ENCODE results near the gene FBXO24. TPM values are rescaled to one million over a fixed set of nuclear protein-coding genes. Genes with fewer than 3 reads are reported as not detected.

Gene FBXO24
- total and polyA plus RNA-seq, 9 of the 15 experiments (the other 6 are each of a cell fraction or from before 2014, with no cell fraction given), result 0.17 to 0.95 (median 0.50) TPM

DNA sequence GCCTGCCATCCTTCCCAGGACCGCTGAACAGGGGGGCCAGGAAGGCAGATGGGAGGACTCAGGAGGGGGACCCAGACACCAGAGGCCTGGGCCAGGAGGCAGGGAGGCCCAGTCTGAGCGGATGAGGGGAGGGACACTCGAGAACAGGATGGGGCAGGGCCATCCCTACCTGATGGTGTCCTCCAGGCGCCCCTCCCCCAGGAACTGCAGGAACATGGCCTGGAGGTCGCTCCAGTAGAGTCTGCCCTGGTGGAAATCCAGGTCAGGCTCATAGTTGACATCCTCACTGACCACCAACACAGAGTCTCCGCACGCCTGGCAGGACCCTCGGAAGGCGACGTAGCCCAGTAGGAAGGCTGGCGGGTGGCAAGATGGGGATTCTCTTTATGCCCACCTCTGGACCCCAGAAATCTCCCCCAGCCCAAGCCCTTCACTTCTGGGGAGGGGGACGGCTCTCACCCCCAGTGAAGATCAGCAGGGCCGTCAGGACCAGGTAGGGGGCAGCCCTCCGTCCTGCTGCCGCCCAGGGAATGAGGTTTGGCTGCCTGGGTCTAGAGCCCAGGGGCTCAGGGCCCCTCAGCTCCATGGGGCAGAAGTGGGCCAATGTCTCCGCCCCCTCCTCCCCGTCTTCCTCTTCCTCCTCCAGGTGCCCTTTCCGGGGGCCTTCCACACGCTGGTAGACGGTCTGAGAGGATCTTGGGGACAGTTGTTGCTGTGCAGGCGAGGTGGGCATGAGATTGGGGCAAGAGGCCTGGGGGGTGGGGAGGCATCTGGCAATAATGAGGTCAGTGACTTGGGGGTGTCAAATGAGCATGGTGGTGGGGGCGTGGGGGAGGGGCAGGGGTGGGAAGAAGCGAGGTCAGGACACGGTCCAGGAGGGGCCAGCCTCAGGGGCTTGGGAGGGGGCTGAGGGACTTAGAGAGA lies 54.7 kb downstream of the FBXO24 start (continued):
- TF ChIP-seq POLR2G (IDR thresholded peaks at IDR 0.05; ENCODE audit: low read depth, low read length), result peak; percentile 72
- TF ChIP-seq HDGF (IDR thresholded peaks at IDR 0.05), result 0 out of 2 replicates have a peak, but pooled peaks have one; percentile 29
- TF ChIP-seq PYGO2 (tag; IDR thresholded peaks at IDR 0.05), result no peak
- TF ChIP-seq, protein P1, sequence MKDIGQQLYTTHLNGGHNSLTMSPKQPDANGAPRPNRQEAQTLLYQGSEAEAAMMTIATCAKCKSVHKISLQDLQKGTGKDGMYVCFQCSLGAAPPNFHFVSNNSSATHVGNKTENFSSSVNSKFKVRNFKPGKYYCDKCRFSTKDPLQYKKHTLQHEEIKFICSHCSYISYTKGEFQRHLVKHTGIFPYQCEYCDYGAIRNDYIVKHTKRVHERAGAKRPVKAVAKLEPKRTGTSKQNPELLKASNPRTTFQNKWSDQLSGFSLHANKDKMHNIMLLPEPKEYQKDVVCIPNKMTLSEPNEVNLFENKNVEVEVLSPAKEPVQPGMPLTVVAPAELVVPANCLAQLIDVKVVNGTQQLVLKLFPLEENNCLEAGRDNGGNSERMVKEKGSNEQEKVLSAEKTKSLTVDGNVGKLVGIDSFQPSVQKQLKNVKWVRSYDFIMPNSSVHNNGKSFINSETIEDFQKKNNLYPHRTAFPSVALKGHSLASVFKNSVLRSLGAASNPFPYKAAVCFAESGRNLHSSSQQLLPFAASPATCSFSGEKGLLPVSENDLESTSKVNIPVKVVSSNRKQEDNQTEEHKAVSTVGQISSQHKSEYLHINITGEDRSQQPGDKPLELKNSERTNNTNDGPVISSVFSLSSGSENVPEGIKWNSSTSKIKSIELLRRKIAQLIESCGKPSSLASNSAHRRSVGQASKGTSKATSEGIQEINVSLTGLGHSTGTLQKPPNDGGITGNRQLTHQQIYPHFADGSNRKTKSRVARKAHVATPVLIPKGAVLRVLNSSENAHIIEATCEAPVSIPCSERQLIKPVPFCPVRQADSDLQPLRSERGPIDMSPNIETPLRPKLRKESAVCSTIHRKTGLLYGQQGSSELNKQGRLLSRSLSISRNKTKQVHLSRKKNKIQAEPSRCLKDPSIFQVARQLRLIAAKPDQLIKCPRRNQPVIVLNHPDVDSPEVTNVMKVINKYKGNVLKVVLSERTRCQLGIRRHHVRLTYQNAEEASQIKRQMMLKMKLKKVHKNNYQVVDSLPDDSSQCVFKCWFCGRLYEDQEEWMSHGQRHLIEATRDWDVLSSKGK (CRISPR knock-in tag; IDR thresholded peaks at IDR 0.05), result no peak
- TF ChIP-seq, protein P2, sequence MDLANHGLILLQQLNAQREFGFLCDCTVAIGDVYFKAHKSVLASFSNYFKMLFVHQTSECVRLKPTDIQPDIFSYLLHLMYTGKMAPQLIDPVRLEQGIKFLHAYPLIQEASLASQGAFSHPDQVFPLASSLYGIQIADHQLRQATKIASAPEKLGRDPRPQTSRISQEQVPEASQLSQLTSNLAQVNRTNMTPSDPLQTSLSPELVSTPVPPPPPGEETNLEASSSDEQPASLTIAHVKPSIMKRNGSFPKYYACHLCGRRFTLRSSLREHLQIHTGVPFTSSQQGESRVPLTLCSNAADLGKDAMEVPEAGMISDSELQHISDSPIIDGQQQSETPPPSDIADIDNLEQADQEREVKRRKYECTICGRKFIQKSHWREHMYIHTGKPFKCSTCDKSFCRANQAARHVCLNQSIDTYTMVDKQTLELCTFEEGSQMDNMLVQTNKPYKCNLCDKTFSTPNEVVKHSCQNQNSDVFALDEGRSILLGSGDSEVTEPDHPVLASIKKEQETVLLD (IDR thresholded peaks at IDR 0.05), result peak; percentile 31; the same call in 1 of the 2 replicates
- TF ChIP-seq, protein P3, sequence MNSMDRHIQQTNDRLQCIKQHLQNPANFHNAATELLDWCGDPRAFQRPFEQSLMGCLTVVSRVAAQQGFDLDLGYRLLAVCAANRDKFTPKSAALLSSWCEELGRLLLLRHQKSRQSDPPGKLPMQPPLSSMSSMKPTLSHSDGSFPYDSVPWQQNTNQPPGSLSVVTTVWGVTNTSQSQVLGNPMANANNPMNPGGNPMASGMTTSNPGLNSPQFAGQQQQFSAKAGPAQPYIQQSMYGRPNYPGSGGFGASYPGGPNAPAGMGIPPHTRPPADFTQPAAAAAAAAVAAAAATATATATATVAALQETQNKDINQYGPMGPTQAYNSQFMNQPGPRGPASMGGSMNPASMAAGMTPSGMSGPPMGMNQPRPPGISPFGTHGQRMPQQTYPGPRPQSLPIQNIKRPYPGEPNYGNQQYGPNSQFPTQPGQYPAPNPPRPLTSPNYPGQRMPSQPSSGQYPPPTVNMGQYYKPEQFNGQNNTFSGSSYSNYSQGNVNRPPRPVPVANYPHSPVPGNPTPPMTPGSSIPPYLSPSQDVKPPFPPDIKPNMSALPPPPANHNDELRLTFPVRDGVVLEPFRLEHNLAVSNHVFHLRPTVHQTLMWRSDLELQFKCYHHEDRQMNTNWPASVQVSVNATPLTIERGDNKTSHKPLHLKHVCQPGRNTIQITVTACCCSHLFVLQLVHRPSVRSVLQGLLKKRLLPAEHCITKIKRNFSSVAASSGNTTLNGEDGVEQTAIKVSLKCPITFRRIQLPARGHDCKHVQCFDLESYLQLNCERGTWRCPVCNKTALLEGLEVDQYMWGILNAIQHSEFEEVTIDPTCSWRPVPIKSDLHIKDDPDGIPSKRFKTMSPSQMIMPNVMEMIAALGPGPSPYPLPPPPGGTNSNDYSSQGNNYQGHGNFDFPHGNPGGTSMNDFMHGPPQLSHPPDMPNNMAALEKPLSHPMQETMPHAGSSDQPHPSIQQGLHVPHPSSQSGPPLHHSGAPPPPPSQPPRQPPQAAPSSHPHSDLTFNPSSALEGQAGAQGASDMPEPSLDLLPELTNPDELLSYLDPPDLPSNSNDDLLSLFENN (IDR thresholded peaks at IDR 0.05; ENCODE audit: low read depth in 2 of 2, low read length in 2 of 2), result no peak
- TF ChIP-seq MED1 (CRISPR knock-in tag; IDR thresholded peaks at IDR 0.05; ENCODE audit: borderline replicate concordance), result no peak
- TF ChIP-seq IFI16 (CRISPR knock-in tag; IDR thresholded peaks at IDR 0.05), result no peak
- TF ChIP-seq, protein P4, sequence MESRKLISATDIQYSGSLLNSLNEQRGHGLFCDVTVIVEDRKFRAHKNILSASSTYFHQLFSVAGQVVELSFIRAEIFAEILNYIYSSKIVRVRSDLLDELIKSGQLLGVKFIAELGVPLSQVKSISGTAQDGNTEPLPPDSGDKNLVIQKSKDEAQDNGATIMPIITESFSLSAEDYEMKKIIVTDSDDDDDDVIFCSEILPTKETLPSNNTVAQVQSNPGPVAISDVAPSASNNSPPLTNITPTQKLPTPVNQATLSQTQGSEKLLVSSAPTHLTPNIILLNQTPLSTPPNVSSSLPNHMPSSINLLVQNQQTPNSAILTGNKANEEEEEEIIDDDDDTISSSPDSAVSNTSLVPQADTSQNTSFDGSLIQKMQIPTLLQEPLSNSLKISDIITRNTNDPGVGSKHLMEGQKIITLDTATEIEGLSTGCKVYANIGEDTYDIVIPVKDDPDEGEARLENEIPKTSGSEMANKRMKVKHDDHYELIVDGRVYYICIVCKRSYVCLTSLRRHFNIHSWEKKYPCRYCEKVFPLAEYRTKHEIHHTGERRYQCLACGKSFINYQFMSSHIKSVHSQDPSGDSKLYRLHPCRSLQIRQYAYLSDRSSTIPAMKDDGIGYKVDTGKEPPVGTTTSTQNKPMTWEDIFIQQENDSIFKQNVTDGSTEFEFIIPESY (CRISPR knock-in tag; IDR thresholded peaks at IDR 0.05), result no peak
- no peak for TF ChIP-seq U2AF2 (optimal IDR thresholded peaks at IDR 0.05; ENCODE audit: low read depth, low read length)
- TF ChIP-seq, protein P5, sequence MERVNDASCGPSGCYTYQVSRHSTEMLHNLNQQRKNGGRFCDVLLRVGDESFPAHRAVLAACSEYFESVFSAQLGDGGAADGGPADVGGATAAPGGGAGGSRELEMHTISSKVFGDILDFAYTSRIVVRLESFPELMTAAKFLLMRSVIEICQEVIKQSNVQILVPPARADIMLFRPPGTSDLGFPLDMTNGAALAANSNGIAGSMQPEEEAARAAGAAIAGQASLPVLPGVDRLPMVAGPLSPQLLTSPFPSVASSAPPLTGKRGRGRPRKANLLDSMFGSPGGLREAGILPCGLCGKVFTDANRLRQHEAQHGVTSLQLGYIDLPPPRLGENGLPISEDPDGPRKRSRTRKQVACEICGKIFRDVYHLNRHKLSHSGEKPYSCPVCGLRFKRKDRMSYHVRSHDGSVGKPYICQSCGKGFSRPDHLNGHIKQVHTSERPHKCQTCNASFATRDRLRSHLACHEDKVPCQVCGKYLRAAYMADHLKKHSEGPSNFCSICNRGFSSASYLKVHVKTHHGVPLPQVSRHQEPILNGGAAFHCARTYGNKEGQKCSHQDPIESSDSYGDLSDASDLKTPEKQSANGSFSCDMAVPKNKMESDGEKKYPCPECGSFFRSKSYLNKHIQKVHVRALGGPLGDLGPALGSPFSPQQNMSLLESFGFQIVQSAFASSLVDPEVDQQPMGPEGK (CRISPR knock-in tag; IDR thresholded peaks at IDR 0.05; ENCODE audit: borderline replicate concordance), result no peak
